HG02885 (cell line): Measurements from ENCODE around the gene ZNF768.
"Not testable (repeated sequence)": the region's sequence is repeated elsewhere in the genome, so short reads cannot be mapped to it uniquely, and the experiment has no call there.

ENCODE experiments used
- ATAC-seq: cut with Tn5 transposase; IDR thresholded peaks from one replicate; pipeline ENCODE4 v1.9.1; 2021; ENCODE audit warnings: mild to moderate bottlenecking; ENCODE audit not compliant: unreplicated experiment, poor library complexity

ZNF768 gene

DNA sequence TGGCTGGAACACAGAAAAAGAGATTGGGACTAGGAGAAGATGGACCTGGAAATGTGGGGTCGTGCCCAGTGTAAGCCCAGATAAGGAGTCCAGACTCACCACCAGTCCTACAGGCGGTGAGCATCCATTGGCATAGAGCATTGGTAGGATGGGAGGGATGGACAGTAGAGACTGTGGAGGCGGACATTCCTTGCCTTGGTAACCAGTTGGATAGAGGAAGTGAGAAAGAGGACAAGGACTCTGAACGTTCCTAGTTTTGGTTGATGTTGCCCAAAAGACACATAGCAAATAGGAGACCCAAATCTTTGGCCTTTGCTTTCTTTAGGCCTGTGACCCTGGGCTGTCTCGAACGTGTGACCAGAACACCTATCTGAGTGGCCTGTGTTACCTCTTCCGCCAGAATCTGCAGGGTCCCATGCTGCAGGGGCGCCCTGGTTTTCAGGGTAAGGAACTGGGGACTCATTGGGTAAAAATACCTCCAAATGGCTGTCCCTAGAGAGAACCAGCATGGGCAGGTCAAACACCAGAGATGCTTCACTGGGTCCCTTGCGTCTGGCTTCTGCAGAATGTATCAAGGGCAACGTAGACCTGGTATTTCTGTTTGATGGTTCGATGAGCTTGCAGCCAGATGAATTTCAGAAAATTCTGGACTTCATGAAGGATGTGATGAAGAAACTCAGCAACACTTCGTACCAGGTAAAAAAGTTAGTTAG lies 47.4 kb downstream of the ZNF768 start:
- ATAC-seq = no peak

DNA sequence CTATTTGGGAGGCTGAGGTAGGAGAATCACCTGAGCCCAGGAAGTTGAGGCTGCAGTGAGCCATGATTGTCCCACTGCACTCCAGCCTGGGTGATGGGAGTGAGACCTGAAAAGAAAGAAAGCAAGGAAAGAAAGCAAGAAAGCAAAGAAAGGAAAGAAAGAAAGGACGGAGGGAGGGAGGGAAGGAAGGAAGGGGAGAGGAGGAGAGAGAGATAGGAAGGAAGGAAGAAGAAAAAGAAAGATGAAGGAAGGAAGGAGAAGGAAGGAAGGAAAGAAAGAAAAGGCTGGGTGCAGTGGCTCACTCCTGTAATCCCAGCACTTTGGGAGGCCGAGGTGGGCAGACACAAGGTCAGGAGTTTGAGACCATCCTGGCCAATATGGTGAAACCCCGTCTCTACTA lies 48.6 kb downstream of the ZNF768 start:
- not testable (repeated sequence) for ATAC-seq

DNA sequence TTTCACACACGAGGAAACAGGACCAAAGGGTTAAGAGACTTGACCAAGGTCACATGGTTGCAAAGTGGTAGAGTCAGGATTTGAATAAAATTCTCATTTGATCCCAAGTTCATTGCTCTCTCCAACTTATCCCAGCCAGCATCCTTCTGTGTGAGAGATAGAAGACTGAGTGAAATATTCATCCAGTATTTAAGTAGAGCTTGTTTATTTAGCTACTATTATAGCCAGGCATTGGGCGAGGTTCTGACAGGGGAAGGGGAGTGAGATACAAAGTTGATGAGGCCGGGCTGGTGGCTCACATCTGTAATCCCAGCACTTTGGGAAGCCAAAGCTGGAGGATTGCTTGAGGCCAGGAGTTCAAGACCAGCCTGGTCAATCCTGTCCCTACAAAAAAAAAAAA lies 49.4 kb downstream of the ZNF768 start:
- no peak for ATAC-seq

DNA sequence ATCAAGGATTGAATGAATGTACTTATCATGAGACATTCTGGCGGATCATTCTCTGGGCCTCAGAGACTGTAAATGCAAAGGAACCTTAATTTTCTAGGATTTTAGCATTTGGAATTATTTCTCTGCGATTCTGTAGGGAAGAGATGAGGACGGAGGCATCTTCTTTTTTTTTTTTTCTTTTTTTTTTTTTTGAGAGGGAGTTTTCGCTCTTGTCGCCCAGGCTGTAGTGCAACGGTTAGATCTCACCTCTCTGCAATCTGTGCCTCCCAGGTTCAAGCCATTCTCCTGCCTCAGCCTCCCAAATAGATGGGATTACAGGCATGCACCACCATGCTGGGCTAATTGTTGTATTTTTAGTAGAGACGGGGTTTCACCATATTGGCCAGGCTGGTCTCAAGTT lies 51.7 kb downstream of the ZNF768 start:
- no peak for ATAC-seq

DNA sequence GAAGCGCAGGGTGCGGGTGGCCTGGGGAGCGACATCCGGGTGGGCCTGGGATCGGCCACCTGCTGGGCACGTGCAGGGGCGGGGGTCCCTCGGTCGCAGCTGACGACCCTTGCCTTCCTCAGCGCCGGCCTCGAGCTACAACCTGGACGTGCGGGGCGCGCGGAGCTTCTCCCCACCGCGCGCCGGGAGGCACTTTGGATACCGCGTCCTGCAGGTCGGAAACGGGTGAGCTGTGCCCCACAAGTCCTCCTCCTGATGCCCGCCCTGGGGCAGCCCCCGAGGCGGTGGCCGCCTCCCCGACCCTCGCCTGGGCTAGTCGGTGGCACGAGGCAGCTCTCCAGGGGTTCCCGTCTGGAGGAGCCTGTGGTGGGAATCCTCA lies 52.3 kb downstream of the ZNF768 start:
- no peak for ATAC-seq
